Measurements from ENCODE around the gene WWTR1. TPM values are rescaled to one million over a fixed set of nuclear protein-coding genes. Genes with fewer than 3 reads are reported as not detected.

WWTR1 gene
- total and polyA plus RNA-seq, 2 experiments from 2014 or later: 25.1 to 26.2 TPM

DNA sequence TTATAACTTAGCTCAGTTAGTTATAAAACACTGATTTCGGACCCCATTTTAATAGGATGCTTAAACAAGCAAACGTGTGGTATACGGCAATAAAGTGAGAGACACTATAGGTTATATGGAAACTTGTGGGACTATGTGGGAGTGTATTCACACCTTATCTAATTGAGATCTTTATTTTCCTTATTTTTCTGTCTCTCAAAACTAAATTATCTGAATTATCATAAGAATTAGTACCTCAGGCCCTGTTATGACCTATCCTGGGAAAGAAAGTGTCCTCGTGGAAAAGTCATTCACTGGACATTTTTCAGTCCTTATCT is 14.4 kb downstream of the WWTR1 start:
- Mint-ChIP-seq H3K9me3 (no peaks in the 10 kb centered on the region), H3K27ac (peak overlapping the region; percentile 4; the same call in 1 of the 2 replicates), H3K27me3 (ENCODE audit: insufficient read depth, low read depth, poor library complexity) (peaks cover 2% of the 10 kb centered on the region), H3K4me3 (no peak overlapping the region), H3K4me1 (peaks cover 24% of the 10 kb centered on the region), H3K36me3 (ENCODE audit: low read depth) (peaks cover 12% of the 10 kb centered on the region)
- DNase-seq (ENCODE audit: low spot score) (no peak), ATAC-seq (no peak)
- no peaks in the 10 kb centered on the region for H3F3A ChIP-seq (replicated peaks; ENCODE audit: low read depth)
- TF ChIP-seq EZH2phosphoT487 (IDR thresholded peaks at IDR 0.05; ENCODE audit: unreplicated experiment): no peak
- TF ChIP-seq NANOG (IDR thresholded peaks at IDR 0.05; ENCODE audit: borderline replicate concordance): no peak
- TF ChIP-seq, protein P1, sequence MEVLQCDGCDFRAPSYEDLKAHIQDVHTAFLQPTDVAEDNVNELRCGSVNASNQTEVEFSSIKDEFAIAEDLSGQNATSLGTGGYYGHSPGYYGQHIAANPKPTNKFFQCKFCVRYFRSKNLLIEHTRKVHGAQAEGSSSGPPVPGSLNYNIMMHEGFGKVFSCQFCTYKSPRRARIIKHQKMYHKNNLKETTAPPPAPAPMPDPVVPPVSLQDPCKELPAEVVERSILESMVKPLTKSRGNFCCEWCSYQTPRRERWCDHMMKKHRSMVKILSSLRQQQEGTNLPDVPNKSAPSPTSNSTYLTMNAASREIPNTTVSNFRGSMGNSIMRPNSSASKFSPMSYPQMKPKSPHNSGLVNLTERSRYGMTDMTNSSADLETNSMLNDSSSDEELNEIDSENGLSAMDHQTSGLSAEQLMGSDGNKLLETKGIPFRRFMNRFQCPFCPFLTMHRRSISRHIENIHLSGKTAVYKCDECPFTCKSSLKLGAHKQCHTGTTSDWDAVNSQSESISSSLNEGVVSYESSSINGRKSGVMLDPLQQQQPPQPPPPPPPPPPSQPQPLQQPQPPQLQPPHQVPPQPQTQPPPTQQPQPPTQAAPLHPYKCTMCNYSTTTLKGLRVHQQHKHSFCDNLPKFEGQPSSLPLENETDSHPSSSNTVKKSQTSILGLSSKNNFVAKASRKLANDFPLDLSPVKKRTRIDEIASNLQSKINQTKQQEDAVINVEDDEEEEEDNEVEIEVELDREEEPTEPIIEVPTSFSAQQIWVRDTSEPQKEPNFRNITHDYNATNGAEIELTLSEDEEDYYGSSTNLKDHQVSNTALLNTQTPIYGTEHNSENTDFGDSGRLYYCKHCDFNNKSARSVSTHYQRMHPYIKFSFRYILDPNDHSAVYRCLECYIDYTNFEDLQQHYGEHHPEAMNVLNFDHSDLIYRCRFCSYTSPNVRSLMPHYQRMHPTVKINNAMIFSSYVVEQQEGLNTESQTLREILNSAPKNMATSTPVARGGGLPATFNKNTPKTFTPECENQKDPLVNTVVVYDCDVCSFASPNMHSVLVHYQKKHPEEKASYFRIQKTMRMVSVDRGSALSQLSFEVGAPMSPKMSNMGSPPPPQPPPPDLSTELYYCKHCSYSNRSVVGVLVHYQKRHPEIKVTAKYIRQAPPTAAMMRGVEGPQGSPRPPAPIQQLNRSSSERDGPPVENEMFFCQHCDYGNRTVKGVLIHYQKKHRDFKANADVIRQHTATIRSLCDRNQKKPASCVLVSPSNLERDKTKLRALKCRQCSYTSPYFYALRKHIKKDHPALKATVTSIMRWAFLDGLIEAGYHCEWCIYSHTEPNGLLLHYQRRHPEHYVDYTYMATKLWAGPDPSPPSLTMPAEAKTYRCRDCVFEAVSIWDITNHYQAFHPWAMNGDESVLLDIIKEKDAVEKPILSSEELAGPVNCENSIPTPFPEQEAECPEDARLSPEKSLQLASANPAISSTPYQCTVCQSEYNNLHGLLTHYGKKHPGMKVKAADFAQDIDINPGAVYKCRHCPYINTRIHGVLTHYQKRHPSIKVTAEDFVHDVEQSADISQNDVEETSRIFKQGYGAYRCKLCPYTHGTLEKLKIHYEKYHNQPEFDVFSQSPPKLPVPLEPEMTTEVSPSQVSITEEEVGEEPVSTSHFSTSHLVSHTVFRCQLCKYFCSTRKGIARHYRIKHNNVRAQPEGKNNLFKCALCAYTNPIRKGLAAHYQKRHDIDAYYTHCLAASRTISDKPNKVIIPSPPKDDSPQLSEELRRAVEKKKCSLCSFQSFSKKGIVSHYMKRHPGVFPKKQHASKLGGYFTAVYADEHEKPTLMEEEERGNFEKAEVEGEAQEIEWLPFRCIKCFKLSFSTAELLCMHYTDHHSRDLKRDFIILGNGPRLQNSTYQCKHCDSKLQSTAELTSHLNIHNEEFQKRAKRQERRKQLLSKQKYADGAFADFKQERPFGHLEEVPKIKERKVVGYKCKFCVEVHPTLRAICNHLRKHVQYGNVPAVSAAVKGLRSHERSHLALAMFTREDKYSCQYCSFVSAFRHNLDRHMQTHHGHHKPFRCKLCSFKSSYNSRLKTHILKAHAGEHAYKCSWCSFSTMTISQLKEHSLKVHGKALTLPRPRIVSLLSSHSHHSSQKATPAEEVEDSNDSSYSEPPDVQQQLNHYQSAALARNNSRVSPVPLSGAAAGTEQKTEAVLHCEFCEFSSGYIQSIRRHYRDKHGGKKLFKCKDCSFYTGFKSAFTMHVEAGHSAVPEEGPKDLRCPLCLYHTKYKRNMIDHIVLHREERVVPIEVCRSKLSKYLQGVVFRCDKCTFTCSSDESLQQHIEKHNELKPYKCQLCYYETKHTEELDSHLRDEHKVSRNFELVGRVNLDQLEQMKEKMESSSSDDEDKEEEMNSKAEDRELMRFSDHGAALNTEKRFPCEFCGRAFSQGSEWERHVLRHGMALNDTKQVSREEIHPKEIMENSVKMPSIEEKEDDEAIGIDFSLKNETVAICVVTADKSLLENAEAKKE (CRISPR knock-in tag; IDR thresholded peaks at IDR 0.05): no peak
- TF ChIP-seq, protein P2, sequence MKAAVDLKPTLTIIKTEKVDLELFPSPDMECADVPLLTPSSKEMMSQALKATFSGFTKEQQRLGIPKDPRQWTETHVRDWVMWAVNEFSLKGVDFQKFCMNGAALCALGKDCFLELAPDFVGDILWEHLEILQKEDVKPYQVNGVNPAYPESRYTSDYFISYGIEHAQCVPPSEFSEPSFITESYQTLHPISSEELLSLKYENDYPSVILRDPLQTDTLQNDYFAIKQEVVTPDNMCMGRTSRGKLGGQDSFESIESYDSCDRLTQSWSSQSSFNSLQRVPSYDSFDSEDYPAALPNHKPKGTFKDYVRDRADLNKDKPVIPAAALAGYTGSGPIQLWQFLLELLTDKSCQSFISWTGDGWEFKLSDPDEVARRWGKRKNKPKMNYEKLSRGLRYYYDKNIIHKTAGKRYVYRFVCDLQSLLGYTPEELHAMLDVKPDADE (IDR thresholded peaks at IDR 0.05): no peak
- no peak for TF ChIP-seq CREB1 (CRISPR knock-in tag; IDR thresholded peaks at IDR 0.05; ENCODE audit: low read depth)
- TF ChIP-seq, protein P3, sequence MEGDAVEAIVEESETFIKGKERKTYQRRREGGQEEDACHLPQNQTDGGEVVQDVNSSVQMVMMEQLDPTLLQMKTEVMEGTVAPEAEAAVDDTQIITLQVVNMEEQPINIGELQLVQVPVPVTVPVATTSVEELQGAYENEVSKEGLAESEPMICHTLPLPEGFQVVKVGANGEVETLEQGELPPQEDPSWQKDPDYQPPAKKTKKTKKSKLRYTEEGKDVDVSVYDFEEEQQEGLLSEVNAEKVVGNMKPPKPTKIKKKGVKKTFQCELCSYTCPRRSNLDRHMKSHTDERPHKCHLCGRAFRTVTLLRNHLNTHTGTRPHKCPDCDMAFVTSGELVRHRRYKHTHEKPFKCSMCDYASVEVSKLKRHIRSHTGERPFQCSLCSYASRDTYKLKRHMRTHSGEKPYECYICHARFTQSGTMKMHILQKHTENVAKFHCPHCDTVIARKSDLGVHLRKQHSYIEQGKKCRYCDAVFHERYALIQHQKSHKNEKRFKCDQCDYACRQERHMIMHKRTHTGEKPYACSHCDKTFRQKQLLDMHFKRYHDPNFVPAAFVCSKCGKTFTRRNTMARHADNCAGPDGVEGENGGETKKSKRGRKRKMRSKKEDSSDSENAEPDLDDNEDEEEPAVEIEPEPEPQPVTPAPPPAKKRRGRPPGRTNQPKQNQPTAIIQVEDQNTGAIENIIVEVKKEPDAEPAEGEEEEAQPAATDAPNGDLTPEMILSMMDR (conservative IDR thresholded peaks at IDR 0.05; ENCODE audit: low read depth in 2 of 2): no peak
- TF ChIP-seq ZNF331 (CRISPR knock-in tag; IDR thresholded peaks at IDR 0.05; ENCODE audit: low read depth): no peak
- TF ChIP-seq JUNB (IDR thresholded peaks at IDR 0.05; ENCODE audit: unreplicated experiment): no peak
- no peak for TF ChIP-seq EZH2 (IDR thresholded peaks at IDR 0.05; ENCODE audit: low read depth, unreplicated experiment)
- TF ChIP-seq, protein P4, sequence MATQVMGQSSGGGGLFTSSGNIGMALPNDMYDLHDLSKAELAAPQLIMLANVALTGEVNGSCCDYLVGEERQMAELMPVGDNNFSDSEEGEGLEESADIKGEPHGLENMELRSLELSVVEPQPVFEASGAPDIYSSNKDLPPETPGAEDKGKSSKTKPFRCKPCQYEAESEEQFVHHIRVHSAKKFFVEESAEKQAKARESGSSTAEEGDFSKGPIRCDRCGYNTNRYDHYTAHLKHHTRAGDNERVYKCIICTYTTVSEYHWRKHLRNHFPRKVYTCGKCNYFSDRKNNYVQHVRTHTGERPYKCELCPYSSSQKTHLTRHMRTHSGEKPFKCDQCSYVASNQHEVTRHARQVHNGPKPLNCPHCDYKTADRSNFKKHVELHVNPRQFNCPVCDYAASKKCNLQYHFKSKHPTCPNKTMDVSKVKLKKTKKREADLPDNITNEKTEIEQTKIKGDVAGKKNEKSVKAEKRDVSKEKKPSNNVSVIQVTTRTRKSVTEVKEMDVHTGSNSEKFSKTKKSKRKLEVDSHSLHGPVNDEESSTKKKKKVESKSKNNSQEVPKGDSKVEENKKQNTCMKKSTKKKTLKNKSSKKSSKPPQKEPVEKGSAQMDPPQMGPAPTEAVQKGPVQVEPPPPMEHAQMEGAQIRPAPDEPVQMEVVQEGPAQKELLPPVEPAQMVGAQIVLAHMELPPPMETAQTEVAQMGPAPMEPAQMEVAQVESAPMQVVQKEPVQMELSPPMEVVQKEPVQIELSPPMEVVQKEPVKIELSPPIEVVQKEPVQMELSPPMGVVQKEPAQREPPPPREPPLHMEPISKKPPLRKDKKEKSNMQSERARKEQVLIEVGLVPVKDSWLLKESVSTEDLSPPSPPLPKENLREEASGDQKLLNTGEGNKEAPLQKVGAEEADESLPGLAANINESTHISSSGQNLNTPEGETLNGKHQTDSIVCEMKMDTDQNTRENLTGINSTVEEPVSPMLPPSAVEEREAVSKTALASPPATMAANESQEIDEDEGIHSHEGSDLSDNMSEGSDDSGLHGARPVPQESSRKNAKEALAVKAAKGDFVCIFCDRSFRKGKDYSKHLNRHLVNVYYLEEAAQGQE (IDR thresholded peaks at IDR 0.05; ENCODE audit: unreplicated experiment): no peak
- no peak for TF ChIP-seq STAT1 (IDR thresholded peaks at IDR 0.05; ENCODE audit: unreplicated experiment)
- no peak for TF ChIP-seq ZNF114 (CRISPR knock-in tag; IDR thresholded peaks at IDR 0.05)
- no peak for TF ChIP-seq POLR2AphosphoS5 (IDR thresholded peaks at IDR 0.05; ENCODE audit: low read depth)
- peaks cover 31% of the 10 kb centered on the region for H3K4me1 ChIP-seq (ENCODE audit: insufficient read depth)
- no peak overlapping the region for H3K27ac ChIP-seq (ENCODE audit: low read depth)
- H3K79me2 ChIP-seq (replicated peaks; ENCODE audit: insufficient read depth): peaks cover 100% of the 10 kb centered on the region
- no peak overlapping the region for H3K4me2 ChIP-seq
- no peak overlapping the region for H3K4me3 ChIP-seq
- H3K36me3 ChIP-seq (ENCODE audit: insufficient read depth): peaks cover 7% of the 10 kb centered on the region; the same call in 1 of the 2 replicates
- no peaks in the 10 kb centered on the region for H3K9me2 ChIP-seq (ENCODE audit: insufficient read depth)
- peaks cover 14% of the 10 kb centered on the region; the same call in 1 of the 2 replicates for H4K20me1 ChIP-seq (replicated peaks; ENCODE audit: insufficient read depth)
- H2AFZ ChIP-seq: no peak overlapping the region
- H3K27me3 ChIP-seq (ENCODE audit: insufficient read depth): no peaks in the 10 kb centered on the region

All from GM23338 (cell line).